Breast epithelium (tissue), 4 donors: ENCODE results near the gene CPED1. TPM values are rescaled to one million over a fixed set of nuclear protein-coding genes. Genes with fewer than 3 reads are reported as not detected.

Experiments
- DNase-seq, 2 donors: peaks; one replicate each; pipeline ENCODE4 v3.0.0-alpha.2; 2019; ENCODE audit warnings: low spot score in 2 of 2
- H3K27ac ChIP-seq, 2 donors: fragments of 200-600 bp; sonication (generic) in 1 of 2; one replicate each; pipeline ENCODE4 v1.5.1; 2016 to 2019; ENCODE audit warnings: mild to moderate bottlenecking in 1 of 2
- H3K27me3 ChIP-seq, 2 donors: fragments of 200-600 bp; sonication (generic) in 1 of 2; one replicate each; pipeline versions ENCODE4 v1.5.1 to v1.6.0; 2017 to 2019; ENCODE audit warnings: control low read depth in 1 of 2, mild to moderate bottlenecking in 1 of 2
- H3K36me3 ChIP-seq: fragments of 200-600 bp; one replicate; pipeline ENCODE4 v1.5.1; 2019
- H3K4me1 ChIP-seq, 2 donors: fragments of 200-600 bp; sonication (generic); one replicate each; pipeline ENCODE4 v1.5.1; 2016 to 2019; ENCODE audit warnings: control low read depth in 1 of 2
- H3K4me3 ChIP-seq, 3 donors: fragments of 200-600 bp; sonication (generic); 1 replicate in 2 of 3; 2 replicates in 1 of 3; pipeline ENCODE4 v1.5.1; 2016 to 2019; ENCODE audit warnings: mild to moderate bottlenecking in 3 of 3, moderate library complexity in 2 of 3
- H3K9me3 ChIP-seq, 2 donors: fragments of 200-600 bp; sonication (generic) in 1 of 2; one replicate each; pipeline ENCODE4 v1.5.1; 2016 to 2019; ENCODE audit warnings: control low read depth in 1 of 2
- CTCF ChIP-seq, 3 donors: fragments of 450-650 bp; IDR thresholded peaks; one replicate each; pipeline ENCODE4 v1.5.1; 2016 to 2017; ENCODE audit warnings: antibody characterized with exemption in 3 of 3, mild to moderate bottlenecking in 3 of 3, moderate library complexity in 3 of 3
- POLR2A ChIP-seq: fragments of 450-650 bp; IDR thresholded peaks from one replicate; pipeline ENCODE4 v1.6.1; 2016; ENCODE audit warnings: antibody characterized with exemption, mild to moderate bottlenecking, moderate library complexity
- POLR2AphosphoS5 ChIP-seq, 3 donors: sonication (generic); formaldehyde crosslinking; IDR thresholded peaks; one replicate each; pipeline ENCODE4 v1.6.1; 2017; ENCODE audit warnings: antibody characterized with exemption in 3 of 3
- intact Hi-C: fragments of 100-400 bp; cut with DNase I; formaldehyde crosslinking; loops from one replicate; pipeline ENCODE4 v1.15.1; 2023; ENCODE audit warnings: low total_unique reads
- total RNA-seq, 3 donors: library from RNA; depleted of rRNA; stranded (reverse); fragments of >200 nt; gene quantifications; one replicate each; pipeline ENCODE4 v1.1.0, GENCODE V29; 2016

CPED1 gene
- total RNA-seq, 3 donors from 2014 or later = 14.3 to 29.3 (median 15.4) TPM

GRCh38 chr7:120995654-120996053 is 7.1 kb downstream of the CPED1 start:
- Histone ChIP-seq H3K4me3 (no peak overlapping the region), H3K4me1 (no peaks in the 10 kb centered on the region), H3K27ac (no peak overlapping the region), H3K9me3 (no peaks in the 10 kb centered on the region), H3K36me3 (no peaks in the 10 kb centered on the region), H3K27me3 (no peaks in the 10 kb centered on the region)
- intact Hi-C loops = no loop called here
- TF ChIP-seq POLR2A (no peak), CTCF (IDR thresholded peaks at IDR 0.05) (no peak), POLR2AphosphoS5 (IDR thresholded peaks at IDR 0.05) (no peak)
- no peak for DNase-seq

GRCh38 chr7:120996333-120996987 is 7.9 kb downstream of the CPED1 start:
- Histone ChIP-seq H3K36me3 (no peaks in the 10 kb centered on the region), H3K4me1 (no peaks in the 10 kb centered on the region), H3K27ac (no peak overlapping the region), H3K27me3 (no peaks in the 10 kb centered on the region), H3K9me3 (no peaks in the 10 kb centered on the region), H3K4me3 (no peak overlapping the region)
- DNase-seq = peak in 1 of 2 donors; percentile 56
- no peak for TF ChIP-seq CTCF (IDR thresholded peaks at IDR 0.05)
- TF ChIP-seq POLR2A = no peak
- TF ChIP-seq POLR2AphosphoS5 (IDR thresholded peaks at IDR 0.05) = no peak
- intact Hi-C loops = no loop called here

- H3K36me3 ChIP-seq = no peaks in the 10 kb centered on the region
- H3K9me3 ChIP-seq = no peaks in the 10 kb centered on the region
- TF ChIP-seq POLR2AphosphoS5 (IDR thresholded peaks at IDR 0.05) (no peak), CTCF (IDR thresholded peaks at IDR 0.05) (no peak), POLR2A (no peak)
- no peaks in the 10 kb centered on the region for H3K4me1 ChIP-seq
- no peak for DNase-seq
- intact Hi-C loops = no loop called here
- no peak overlapping the region for H3K4me3 ChIP-seq
- no peaks in the 10 kb centered on the region for H3K27me3 ChIP-seq
- no peak overlapping the region for H3K27ac ChIP-seq
These were observed 8.5 kb downstream of the CPED1 start for GRCh38 chr7:120996988-120997345.

- Histone ChIP-seq H3K27ac (peak overlapping the region in 1 of 2 donors; percentile 40), H3K27me3 (no peaks in the 10 kb centered on the region), H3K36me3 (no peaks in the 10 kb centered on the region), H3K4me3 (no peak overlapping the region), H3K9me3 (no peaks in the 10 kb centered on the region), H3K4me1 (no peaks in the 10 kb centered on the region)
- intact Hi-C loops = no loop called here
- DNase-seq = no peak
- TF ChIP-seq POLR2A (no peak), CTCF (IDR thresholded peaks at IDR 0.05) (no peak), POLR2AphosphoS5 (IDR thresholded peaks at IDR 0.05) (no peak)
These were observed 9.5 kb downstream of the CPED1 start for GRCh38 chr7:120997882-120998474.

- intact Hi-C loops = no loop called here
- Histone ChIP-seq H3K27ac (no peak overlapping the region), H3K4me3 (no peak overlapping the region), H3K27me3 (no peaks in the 10 kb centered on the region), H3K36me3 (no peaks in the 10 kb centered on the region), H3K9me3 (no peaks in the 10 kb centered on the region), H3K4me1 (no peaks in the 10 kb centered on the region)
- TF ChIP-seq POLR2AphosphoS5 (IDR thresholded peaks at IDR 0.05) (no peak), POLR2A (no peak), CTCF (IDR thresholded peaks at IDR 0.05) (no peak)
- DNase-seq = no peak
These were observed 10.0 kb downstream of the CPED1 start for GRCh38 chr7:120998520-120998919.
